SU-DHL-6 (cell line): ENCODE measurements around the gene ADSL.

Experiments
- H2AFZ ChIP-seq: fragments of 200-600 bp; sonication (generic); 2 replicates; pipeline ENCODE4 v1.6.1; 2014; ENCODE audit warnings: low read depth, mild to moderate bottlenecking, moderate library complexity, mixed read lengths, antibody characterized with exemption, low read length; ENCODE audit not compliant: severe bottlenecking
- H3F3A ChIP-seq: fragments of 200-600 bp; shearing (Covaris generic); 2 replicates; pipeline ENCODE4 v1.6.0; 2016; ENCODE audit warnings: antibody characterized with exemption, mild to moderate bottlenecking; ENCODE audit not compliant: insufficient read depth
- H3K27ac ChIP-seq: fragments of 200-600 bp; sonication (generic); 2 replicates; pipeline ENCODE4 v1.5.1; 2016; ENCODE audit warnings: low read depth, mild to moderate bottlenecking, low read length, moderate library complexity, mixed read lengths
- H3K27me3 ChIP-seq: fragments of 200-600 bp; sonication (generic), shearing (Covaris generic); 2 replicates; pipeline ENCODE4 v1.6.0; 2014; ENCODE audit warnings: mild to moderate bottlenecking, low read length
- H3K36me3 ChIP-seq: fragments of 200-600 bp; sonication (generic); 2 replicates; pipeline ENCODE4 v1.6.1; 2014; ENCODE audit warnings: mild to moderate bottlenecking, low read length, mixed read lengths
- H3K4me2 ChIP-seq: fragments of 300-600, 200-600 bp; shearing (Covaris generic), sonication (generic); 2 replicates; pipeline ENCODE4 v1.6.0; 2014; ENCODE audit warnings: low read length, low read depth, mild to moderate bottlenecking; ENCODE audit not compliant: poor library complexity, severe bottlenecking
- H3K4me3 ChIP-seq: fragments of 200-600 bp; sonication (generic); 2 replicates; pipeline ENCODE4 v1.5.1; 2014; ENCODE audit warnings: antibody characterized with exemption, low read length, mild to moderate bottlenecking, mixed read lengths; ENCODE audit not compliant: insufficient read depth, poor library complexity, severe bottlenecking
- H3K79me2 ChIP-seq: fragments of 200-600 bp; sonication (generic); 2 replicates; pipeline ENCODE4 v1.6.1; 2014; ENCODE audit warnings: mild to moderate bottlenecking, low read length, moderate library complexity; ENCODE audit not compliant: insufficient read depth
- H3K9ac ChIP-seq: fragments of 200-600 bp; sonication (generic); 2 replicates; pipeline ENCODE4 v1.7.0; 2014; ENCODE audit warnings: mild to moderate bottlenecking, low read length
- H3K9me2 ChIP-seq: fragments of 200-600 bp; sonication (generic); replicated peaks from 2 replicates; pipeline ENCODE4 v1.6.1; 2014; ENCODE audit warnings: low read length; ENCODE audit not compliant: insufficient read depth
- H3K9me3 ChIP-seq: fragments of 200-600 bp; sonication (generic); 2 replicates; pipeline ENCODE4 v1.6.1; 2014; ENCODE audit warnings: low read length, mixed read lengths; ENCODE audit not compliant: insufficient read depth
- H4K20me1 ChIP-seq: fragments of 200-600 bp; sonication (generic); 2 replicates; pipeline ENCODE4 v1.6.1; 2014; ENCODE audit warnings: low read depth, mild to moderate bottlenecking, antibody characterized with exemption, low read length, moderate library complexity, mixed read lengths
- EZH2phosphoT487 ChIP-seq: fragments of 200-600 bp; sonication (generic), shearing (Covaris generic); conservative IDR thresholded peaks from 2 replicates; pipeline ENCODE4 v1.6.1; 2018; ENCODE audit warnings: mild to moderate bottlenecking, antibody characterized with exemption, low read length, moderate library complexity, mixed read lengths
- TF ChIP-seq, protein P1 (sequence below): fragments of 200-600 bp; sonication (generic); IDR thresholded peaks from one replicate; pipeline ENCODE4 v1.5.1; 2017; ENCODE audit warnings: antibody characterized with exemption, mild to moderate bottlenecking, low read length, moderate library complexity; ENCODE audit not compliant: insufficient read depth, poor library complexity, severe bottlenecking

ADSL gene

DNA sequence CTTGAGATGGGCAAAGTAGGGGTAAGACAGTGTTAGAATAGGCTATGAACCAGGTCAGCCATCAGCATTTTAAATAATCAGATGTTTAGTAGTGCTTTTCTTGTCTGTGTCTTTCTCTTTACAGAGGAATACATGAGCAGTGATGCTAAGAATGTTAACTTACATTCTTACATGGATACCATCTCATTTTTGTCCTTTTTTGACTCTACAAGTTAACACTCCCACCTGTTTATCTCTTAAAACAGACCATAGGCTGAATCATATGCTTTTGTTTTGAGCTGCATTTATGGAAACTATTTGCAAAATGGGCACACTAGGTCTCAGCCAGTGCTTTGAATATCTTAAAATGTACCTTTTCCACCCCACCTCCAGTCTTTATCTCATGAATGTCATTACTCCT is 25.6 kb upstream of the ADSL start:
- no peak overlapping the region for H3K27ac ChIP-seq

DNA sequence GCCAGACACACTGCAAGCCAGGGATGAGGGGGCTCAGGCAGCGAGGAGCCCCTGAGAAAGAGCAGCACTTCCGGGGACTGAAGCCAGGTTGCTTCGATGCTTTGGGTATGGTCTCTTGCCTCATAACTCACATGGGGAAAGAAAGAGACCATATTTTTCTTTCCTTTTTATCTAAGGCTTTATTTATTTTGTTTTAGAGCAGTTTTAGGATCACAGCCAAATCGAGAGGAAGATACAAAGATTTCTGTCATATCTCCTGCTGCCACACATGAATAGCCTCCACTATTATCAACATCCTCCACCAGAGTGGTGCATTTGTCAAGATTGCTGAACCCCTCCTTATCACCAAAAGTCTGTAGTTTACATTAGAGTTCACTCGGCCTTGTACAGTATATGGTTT is 24.3 kb upstream of the ADSL start:
- Histone ChIP-seq H3K79me2 (no peaks in the 10 kb centered on the region), H2AFZ (no peak overlapping the region), H3K27ac (no peak overlapping the region), H3K9me3 (no peaks in the 10 kb centered on the region), H4K20me1 (no peaks in the 10 kb centered on the region), H3K36me3 (no peaks in the 10 kb centered on the region; the same call in 1 of the 2 replicates), H3K4me2 (no peak overlapping the region), H3K9ac (no peak overlapping the region), H3K4me3 (no peak overlapping the region), H3F3A (peaks cover 3% of the 10 kb centered on the region; the same call in 1 of the 2 replicates), H3K9me2 (no peaks in the 10 kb centered on the region), H3K27me3 (no peaks in the 10 kb centered on the region)
- TF ChIP-seq, protein P1, sequence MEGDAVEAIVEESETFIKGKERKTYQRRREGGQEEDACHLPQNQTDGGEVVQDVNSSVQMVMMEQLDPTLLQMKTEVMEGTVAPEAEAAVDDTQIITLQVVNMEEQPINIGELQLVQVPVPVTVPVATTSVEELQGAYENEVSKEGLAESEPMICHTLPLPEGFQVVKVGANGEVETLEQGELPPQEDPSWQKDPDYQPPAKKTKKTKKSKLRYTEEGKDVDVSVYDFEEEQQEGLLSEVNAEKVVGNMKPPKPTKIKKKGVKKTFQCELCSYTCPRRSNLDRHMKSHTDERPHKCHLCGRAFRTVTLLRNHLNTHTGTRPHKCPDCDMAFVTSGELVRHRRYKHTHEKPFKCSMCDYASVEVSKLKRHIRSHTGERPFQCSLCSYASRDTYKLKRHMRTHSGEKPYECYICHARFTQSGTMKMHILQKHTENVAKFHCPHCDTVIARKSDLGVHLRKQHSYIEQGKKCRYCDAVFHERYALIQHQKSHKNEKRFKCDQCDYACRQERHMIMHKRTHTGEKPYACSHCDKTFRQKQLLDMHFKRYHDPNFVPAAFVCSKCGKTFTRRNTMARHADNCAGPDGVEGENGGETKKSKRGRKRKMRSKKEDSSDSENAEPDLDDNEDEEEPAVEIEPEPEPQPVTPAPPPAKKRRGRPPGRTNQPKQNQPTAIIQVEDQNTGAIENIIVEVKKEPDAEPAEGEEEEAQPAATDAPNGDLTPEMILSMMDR: no peak
- TF ChIP-seq EZH2phosphoT487: no peak

More for the DNA sequence above, 25.6 kb upstream of the ADSL start:
- Histone ChIP-seq H3K9me3 (no peaks in the 10 kb centered on the region), H3K9me2 (no peaks in the 10 kb centered on the region), H4K20me1 (no peaks in the 10 kb centered on the region), H3K9ac (no peak overlapping the region), H3K4me2 (no peak overlapping the region), H3K79me2 (no peaks in the 10 kb centered on the region), H2AFZ (no peak overlapping the region), H3F3A (no peaks in the 10 kb centered on the region), H3K27me3 (no peaks in the 10 kb centered on the region), H3K4me3 (no peak overlapping the region), H3K36me3 (no peaks in the 10 kb centered on the region; the same call in 1 of the 2 replicates)
- TF ChIP-seq, protein P1: no peak
- TF ChIP-seq EZH2phosphoT487: no peak

DNA sequence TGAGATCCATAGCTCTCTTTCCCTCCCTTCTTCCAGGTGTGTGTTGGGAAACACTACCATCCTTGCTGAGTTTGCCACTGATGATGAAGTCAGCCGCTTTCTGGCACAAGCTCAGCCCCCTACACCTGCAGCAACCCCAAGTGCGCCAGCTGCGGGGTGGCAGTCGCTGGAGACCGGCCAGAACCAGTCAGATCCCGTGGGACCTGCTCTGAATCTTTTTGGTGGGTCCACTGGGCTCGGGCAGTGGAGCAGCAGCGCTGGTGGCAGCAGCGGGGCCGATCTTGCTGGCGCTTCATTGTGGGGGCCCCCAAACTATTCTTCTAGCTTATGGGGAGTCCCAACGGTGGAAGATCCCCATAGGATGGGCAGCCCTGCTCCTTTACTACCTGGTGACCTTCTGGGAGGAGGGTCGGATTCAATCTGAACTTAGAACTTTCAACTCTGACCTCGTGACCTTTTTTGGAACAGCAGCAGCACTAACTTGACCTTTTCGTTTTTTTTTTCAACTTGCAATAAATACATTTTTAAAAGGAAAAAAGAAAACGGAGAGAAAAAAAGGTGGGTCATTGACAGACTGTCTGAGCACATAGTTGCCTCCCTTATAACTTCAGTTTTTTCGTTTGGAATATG is 23.4 kb upstream of the ADSL start:
- Histone ChIP-seq H2AFZ (no peak overlapping the region), H3K9ac (no peak overlapping the region), H3K27ac (no peak overlapping the region), H4K20me1 (no peaks in the 10 kb centered on the region), H3K79me2 (no peaks in the 10 kb centered on the region), H3K4me2 (no peak overlapping the region), H3K27me3 (no peaks in the 10 kb centered on the region), H3F3A (peaks cover 3% of the 10 kb centered on the region; the same call in 1 of the 2 replicates), H3K36me3 (no peaks in the 10 kb centered on the region; the same call in 1 of the 2 replicates), H3K9me3 (no peaks in the 10 kb centered on the region), H3K9me2 (no peaks in the 10 kb centered on the region), H3K4me3 (no peak overlapping the region)
- TF ChIP-seq EZH2phosphoT487: no peak
- TF ChIP-seq, protein P1: no peak
